Measurements from ENCODE around the gene GPR34.
"Not testable (repeated sequence)": the region's sequence is repeated elsewhere in the genome, so short reads cannot be mapped to it uniquely, and the experiment has no call there.

GPR34 gene

GRCh38 chrX:41688835-41689234 lies at the start of gene GPR34:
Gene GPR34 (plus strand): TSS chrX:41688973. CDS start chrX:41695634, 6,661 bp downstream.
- DNase-seq = no peak

GRCh38 chrX:41646201-41646600 lies 42.6 kb upstream of the GPR34 start:
- not testable (repeated sequence) for DNase-seq

- no peak for DNase-seq
Measured at GRCh38 chrX:41653125-41653524, 35.6 kb upstream of the GPR34 start.

DNA sequence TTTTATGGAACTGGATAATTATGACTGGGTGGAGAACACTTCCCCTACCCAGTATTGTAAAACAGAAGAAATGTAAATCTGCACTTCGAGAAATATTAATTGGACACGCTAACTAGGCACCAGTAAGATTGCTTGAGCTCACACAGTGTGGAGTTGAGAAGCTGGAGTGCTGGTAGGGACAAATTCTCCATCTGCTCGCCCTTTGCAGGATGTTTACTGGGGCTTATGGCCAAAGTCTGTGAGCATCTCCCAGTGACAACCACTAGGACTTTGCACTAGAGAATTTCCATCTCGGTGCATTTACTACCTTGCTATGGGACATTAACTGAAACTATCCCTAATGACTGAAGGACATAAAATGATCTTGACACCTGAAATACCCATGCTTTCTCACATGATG lies 33.7 kb upstream of the GPR34 start:
- no peak for DNase-seq

- no peak for DNase-seq
Measured at GRCh38 chrX:41655631-41656030, 33.1 kb upstream of the GPR34 start.

DNA sequence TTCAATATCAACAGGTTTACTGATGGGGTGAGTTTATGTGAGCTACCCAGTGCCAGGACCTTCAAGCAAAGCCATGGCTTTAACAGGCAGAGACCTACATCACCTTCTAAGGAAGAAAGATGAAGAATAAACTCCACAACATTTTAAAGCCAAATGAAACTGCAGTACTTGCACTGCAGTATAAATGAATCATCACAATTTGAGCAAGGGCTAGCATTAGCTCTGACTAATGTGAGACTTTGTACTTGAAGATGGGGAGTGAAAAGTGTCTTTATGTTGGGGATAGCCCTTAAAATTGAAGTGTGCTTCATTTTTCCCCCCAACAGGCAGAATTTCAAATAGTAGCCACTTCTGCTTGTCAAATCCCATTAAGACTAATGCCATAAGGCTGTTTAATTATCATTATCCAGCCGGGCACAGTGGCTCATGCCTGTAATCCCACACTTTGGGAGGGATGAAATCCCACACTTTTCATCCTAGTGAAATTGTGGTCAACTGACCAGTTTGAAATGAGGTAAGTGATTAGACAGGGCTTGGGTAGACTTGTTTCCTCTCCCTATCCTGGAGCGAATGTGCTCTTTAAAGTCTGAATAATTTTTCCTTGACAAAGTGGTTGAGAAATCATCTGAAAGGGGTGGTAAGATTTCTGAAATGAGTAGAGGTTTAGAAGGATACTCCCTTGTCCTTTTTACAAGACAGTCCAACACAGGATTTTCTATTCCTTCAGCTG lies 27.2 kb upstream of the GPR34 start:
- no peak for DNase-seq

DNA sequence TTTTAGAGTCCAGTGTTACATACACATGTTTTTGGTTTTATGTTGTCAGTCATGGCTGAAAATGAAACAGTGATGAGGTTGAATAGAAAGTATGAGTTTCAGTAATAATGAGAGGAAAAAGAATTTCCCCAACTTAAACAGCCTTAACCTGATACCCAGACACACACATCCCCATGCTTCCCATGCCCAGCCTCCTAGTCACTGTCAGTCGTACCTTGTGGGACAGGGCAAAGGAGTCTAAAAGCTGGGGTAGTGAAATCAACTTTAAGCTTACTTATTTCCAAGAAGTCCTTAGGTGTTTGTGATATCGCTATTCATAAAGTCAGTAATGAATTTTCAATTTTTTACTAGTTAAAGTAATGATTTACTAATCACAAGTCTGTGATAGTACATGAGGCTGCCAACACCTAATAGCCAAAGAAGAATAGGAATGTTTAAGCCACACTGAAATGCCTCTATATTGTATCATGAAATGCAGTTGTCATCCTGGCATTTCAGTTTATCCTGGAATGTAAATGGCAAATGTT lies 24.3 kb upstream of the GPR34 start:
- DNase-seq = no peak

- DNase-seq = no peak
Measured at GRCh38 chrX:41664908-41665307, 23.9 kb upstream of the GPR34 start.

DNA sequence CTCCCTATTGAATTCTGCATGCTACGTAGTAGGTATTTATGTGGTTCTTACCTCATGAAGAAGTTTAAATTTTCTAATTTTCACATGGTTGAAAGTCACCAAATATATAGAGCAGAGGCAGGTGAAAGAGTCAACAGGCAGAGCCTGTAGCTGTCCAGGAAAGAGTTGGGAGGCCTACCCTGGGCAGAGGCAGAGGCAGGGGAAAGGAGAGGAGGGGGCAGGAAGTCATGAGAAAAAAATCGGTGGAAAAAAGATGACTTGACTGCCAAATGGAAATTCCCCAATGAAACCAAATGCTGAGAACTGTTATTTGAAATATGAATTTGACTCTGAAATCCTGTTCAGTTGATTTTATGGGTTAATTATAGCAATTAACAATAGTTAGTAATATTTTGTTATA lies 23.1 kb upstream of the GPR34 start:
- no peak for DNase-seq

GRCh38 chrX:41666251-41666650 lies 22.5 kb upstream of the GPR34 start:
- DNase-seq = no peak

DNA sequence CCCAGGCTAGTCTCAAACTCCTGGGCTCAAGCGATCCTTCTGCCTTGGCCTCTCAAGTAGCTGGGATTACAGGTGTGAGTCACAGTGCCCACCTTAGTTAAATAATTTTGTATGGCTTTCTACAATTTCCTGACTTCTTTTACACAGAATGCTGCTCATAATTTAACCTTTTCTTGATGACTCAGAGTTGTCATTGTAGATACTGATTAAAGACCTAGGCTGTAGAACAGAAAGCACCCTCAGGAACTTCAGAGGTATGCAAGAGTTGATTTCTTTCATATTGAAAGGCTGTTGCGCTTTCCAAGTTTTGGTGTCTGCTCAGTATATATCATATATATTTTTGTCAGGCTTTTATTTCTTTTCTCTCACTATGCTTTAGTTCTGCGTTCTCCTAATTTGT lies 21.1 kb upstream of the GPR34 start:
- DNase-seq = no peak

DNA sequence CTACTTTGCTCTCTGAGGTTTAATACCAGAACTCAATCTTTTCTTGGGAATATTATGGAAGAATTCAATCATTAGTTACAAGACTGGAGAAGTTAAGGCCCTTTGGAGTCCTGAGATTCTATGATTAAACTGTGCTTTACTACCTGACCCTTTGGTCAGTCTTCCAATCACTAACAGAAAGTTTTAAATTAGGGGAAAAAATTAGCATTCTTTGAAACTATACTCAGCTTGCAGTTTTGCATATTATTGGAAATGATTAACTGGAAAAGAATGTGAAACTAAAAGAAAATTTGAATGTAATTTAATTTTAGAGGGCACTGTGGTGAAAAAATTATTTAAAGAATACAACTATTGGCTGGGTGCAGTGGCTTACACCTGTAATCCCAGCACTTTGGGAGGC lies 18.7 kb upstream of the GPR34 start:
- DNase-seq = no peak

GRCh38 chrX:41671082-41671481 lies 17.7 kb upstream of the GPR34 start:
- no peak for DNase-seq

DNA sequence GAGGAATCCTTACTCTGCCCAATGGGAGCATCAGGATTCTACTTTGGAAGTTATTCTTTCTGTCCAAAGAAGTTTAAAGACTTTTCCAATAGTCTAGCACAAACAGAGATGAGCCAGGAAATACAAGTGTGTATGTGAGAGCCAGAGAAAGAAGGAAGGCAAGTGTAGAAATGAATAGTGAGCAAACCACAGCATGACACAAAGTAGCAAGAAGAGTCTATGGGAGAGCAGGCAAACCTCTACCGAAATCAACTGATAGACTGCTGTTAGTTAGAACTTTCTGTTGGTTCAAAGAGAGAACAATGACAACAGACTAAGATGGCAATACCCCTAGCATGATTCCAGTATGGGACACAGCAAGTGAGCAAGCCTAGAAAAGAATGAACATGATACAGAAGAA lies 16.1 kb upstream of the GPR34 start:
- DNase-seq = no peak

DNA sequence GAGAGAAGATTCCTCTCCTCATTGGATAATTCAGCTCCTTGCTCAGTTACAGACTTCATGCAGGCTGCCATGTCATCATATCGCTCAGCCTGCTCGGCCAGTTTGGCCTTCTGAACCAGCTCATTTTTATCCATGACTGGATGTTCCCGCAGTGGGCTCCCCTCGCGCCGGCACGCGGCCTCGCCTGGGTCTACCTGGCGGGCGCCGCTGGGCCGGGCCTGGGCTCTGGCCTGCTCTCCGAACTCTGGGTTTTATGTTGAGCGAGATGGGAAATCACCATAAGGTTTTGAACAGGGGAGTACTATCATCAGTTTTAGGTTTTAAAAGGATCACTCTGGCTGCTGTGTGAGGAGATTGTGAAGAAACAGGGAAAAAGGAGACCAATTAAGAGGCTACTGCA lies 12.4 kb upstream of the GPR34 start:
- not testable (repeated sequence) for DNase-seq

DNA sequence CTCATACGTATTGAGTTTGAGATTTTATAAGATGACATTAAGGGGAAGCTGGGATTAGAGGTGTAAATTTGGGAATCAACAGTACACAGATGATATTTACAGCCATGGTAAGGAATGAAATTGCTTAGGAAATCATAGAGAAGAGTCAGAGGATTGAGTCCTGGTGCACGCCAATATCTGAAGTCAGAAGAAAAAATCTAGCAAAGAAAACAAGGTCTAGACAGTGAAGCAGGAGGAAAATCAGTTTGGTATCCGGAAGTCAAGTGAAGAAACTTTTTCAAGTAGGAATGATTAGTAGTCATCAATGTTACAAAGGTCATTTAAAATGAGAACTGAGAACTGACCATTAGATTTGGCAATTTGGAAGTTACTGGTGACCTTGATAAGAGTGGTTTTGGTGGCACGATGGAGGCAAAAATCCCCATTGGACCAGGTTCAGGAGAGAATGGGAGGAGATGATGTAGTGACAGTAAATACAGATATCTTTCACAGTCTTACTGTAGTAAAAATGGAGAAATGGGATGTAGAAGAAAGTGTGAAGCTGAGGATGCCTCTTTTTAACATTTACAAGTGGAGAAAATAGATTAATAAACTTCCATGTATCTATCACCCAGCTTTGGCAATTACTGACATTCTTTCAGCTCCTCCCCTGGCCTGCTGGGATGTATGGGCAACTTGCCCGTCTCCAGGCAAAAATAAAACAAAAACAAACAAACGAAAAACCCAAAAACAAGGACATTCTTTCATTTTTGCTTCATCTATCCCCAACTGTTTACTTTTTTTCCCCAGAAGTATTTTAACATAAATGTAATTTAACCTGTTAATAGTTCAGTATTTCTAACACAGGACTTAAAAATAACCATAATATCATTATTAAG lies 11.4 kb upstream of the GPR34 start:
- no peak for DNase-seq

- no peak for DNase-seq
Measured at GRCh38 chrX:41684138-41684537, 4.6 kb upstream of the GPR34 start.

- no peak for DNase-seq
Measured at GRCh38 chrX:41684940-41685339, 3.8 kb upstream of the GPR34 start.

- no peak for DNase-seq
Measured at GRCh38 chrX:41686788-41687187, 2.0 kb upstream of the GPR34 start.

- DNase-seq = no peak
Measured at GRCh38 chrX:41688156-41688555, 617 bp upstream of the GPR34 start.

GRCh38 chrX:41689711-41690110 lies 938 bp downstream of the GPR34 start:
- no peak for DNase-seq

- DNase-seq = no peak
Measured at GRCh38 chrX:41692162-41692749, 3.5 kb downstream of the GPR34 start.

GRCh38 chrX:41693024-41693423 lies 4.3 kb downstream of the GPR34 start:
- no peak for DNase-seq

DNA sequence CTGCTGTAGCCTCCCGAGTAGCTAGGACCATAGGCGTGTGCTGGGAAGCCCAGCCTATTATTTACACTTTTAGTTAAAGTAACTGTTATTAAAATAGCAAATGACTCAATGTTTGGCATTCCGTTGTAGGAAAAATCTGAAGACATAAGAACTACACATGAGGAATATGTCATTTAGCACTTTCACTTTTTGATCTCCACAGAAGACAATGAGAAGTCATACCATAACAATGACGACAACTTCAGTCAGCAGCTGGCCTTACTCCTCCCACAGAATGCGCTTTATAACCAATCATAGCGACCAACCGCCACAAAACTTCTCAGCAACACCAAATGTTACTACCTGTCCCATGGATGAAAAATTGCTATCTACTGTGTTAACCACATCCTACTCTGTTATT lies 6.7 kb downstream of the GPR34 start:
- DNase-seq = no peak

Data from GF-D8 (cell line).